COR-L47 (cell line): ENCODE data around the gene FMO1.
"Not testable (repeated sequence)": the region's sequence is repeated elsewhere in the genome, so short reads cannot be mapped to it uniquely, and the experiment has no call there.

Source experiments
- DNase-seq: peaks from one replicate; lab custom pipeline; 2025; lab: John Stamatoyannopoulos, UW

Gene FMO1, protein sequence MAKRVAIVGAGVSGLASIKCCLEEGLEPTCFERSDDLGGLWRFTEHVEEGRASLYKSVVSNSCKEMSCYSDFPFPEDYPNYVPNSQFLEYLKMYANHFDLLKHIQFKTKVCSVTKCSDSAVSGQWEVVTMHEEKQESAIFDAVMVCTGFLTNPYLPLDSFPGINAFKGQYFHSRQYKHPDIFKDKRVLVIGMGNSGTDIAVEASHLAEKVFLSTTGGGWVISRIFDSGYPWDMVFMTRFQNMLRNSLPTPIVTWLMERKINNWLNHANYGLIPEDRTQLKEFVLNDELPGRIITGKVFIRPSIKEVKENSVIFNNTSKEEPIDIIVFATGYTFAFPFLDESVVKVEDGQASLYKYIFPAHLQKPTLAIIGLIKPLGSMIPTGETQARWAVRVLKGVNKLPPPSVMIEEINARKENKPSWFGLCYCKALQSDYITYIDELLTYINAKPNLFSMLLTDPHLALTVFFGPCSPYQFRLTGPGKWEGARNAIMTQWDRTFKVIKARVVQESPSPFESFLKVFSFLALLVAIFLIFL

DNA sequence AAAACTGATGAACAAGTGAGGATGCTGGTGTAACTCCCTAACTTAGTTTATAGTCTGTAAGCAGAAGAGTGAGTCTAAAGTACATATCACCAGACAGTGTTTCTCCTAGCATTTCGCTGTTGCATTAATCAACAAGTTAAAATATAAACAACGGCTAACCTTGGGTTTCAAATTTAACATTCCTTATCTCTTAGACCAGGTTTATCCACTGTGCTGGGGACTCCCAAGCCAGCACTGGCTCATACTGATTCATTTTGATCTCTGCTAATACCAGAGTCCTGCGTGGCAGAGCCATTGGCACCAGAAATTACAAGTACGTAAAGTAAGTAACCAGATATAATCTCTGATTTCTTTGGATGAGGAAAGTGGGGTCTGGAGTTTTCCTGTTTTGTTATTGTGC is at the start of gene FMO1:
TSS of gene FMO1 (plus strand) at position 193 of the 400 bp plus-strand sequence. CDS start 9,594 bp downstream, outside the sequence.
- no peak for DNase-seq

DNA sequence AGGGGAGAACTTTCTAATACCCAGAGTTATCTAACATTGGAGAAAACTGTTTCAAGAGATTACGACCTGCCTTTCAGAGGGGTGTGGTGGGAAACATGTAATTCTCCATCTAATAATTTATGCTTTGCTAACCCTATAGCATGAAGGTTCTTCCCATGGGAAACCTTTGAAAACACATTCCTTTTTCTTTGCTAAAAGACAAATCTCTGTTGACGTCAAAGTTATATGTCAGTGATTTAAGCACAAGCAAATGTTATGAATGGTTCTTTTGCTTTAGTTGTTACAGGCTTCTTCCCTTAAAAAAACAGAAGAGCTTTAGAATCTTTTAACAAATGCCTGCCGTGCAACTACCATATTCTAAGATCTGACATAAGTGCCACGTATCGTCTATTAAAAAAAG is 44.0 kb upstream of the FMO1 start:
- no peak for DNase-seq

DNA sequence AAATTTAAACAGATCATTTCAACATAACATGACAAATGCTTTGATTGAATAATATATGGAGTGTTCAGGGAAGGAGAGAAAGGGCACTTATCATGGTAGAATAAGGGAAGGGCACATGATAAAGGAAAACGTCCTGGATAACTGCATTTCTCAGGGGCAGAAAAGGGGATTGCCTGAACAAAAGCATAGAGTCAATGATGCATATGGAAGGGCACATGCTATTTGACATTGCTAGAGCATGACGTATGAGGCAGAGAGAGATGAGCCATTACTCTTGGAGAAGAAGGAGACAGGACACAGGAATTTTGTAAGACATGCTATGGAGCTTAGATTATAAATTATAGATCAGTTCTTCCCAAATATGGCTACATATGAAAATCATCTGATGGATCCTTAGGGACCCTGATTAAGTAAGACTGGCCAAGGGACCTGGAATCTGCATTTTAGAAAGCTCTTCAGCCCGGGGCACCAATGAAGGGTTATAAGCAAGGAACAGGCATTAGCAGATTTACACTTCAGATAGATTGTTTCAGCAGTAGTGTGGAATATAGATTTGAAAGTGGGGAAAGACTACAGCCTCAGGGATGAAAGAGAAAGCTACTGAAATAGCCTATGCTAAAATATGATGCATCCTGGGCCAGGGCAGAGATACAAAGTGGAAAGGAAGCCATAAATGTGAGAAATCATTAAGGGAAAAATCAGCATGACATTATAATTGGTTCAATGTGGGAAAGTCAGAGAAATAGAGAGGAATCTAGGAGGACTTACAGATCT is 41.9 kb upstream of the FMO1 start:
- DNase-seq: no peak

DNA sequence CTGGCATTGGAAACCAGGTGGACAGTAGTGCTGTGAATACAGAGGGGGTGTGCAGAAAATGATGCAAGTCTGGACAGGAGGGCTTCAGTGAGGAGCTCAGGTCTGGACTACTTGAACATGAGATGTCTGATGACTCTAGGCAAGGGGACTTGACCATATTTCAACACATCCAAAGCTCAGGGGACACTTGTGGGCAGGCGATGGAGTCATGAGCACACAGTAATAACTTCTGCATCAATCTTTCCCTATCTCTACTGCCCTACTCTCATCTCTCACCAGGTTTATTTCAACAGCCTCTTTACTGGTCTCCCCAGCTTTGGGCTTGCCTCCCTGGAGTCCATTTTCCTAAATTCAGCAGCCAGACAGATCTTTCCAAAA is 41.3 kb upstream of the FMO1 start:
- DNase-seq: no peak

DNA sequence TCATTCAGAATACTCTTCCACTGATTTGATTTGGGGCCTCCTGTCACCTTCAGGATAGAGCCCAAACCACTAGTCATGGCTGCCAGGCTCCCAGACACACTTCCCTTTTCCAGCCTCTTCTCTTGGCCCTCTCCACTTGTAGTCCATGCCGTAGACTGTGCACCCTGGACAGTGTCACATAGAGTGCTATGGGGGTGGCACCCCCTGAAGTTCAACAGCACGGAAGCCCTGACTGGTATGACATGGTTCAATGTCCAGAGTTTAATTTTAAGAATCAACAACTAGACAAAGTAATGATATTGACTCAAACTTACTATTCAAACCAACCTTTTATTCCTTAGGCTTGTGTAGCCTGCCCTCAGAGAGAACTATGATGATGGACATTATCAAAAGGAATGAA is 40.9 kb upstream of the FMO1 start:
- DNase-seq: no peak

DNA sequence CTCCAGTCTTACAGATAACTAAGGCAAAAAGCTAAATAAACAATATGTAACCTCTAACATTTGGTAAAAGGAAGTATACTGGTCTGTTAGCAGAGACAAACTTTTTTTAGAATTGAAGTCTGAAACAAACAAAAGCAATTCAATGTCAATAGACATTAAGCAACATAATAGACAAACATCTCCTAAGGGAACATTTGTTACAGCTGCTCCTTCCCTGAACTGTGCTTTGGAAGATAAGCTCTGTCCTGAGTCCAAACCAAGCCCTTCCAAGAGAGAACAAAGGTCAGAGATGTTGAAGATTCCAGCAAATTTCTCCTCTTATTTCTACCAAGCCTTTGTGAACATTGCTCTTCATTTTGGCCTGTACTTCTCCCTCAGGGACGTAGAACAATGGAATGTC is 37.9 kb upstream of the FMO1 start:
- no peak for DNase-seq

DNA sequence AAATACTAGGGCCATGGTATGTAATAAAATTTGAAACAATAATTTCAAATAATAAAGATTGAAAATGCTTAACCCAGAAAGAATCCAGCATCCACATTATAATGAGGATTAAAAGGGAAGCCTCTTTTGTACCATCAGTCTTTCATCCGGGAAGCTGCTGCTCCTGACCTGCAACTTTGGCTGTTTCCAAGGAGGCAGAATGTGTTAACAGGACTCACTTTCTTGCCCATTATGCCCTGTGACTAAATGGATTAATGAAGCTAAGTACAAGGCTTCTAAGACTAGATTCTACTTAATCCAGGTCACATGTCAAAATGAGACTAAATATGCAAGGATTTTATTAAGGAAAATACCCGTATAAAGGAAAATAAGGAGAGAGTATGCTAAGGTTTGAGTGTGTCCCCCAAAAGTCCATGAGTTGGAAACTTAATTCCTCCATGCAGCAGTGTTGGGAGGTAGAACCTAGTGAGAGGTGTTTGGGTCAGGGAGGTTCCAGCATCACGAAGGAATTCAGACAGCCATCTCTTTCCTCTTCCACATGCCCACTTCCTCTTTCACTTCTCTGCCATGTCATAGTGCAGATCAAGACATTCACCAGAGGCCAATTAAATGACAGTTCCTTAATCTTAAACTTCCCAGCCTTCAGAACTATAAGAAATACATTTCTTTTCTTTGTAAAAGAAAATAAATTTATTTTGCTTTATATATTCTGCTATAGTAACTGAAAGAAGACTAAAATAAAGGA is 35.5 kb upstream of the FMO1 start:
- no peak for DNase-seq

DNA sequence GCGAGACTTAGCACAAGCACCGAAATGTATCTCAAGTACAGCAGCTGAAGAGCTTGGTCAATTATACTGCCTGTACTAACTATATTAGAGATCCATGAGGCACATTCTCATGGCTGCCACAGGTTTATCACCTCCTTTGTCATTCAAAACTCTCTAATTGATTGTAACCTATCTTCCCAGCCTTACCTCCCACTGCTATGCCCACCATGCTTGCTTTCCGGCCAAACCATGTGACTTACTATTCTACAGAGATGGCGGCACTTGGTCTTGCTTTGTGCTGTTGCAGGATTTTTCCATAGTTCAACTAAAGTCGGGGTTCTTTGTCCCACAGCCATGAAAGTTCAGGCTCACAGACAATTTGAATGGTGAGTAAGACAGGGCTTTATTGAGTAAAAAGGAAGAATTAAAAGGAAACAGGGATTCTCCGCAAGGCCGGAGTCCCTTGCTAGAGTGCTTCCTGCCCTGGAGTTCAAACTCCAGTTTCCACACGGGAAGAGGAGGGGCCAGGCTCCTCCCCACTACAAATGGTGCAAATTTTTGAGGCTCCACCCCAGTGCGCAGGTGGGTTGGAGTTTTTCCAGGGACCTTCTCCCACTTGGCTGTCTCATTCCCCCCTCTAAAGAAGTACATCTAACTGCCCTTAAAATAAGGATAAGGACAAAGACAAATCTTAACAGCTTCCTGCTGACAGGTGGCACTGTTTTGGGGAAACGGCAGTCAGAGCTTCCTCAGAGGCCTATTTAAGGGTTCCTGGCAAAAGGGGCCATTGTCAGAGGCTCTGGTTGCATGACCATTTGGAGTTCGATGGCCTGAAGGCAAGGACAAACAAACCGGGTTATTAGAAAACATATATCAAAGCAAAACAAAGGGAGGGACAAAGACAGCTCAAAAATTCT is 34.5 kb upstream of the FMO1 start:
- no peak for DNase-seq

DNA sequence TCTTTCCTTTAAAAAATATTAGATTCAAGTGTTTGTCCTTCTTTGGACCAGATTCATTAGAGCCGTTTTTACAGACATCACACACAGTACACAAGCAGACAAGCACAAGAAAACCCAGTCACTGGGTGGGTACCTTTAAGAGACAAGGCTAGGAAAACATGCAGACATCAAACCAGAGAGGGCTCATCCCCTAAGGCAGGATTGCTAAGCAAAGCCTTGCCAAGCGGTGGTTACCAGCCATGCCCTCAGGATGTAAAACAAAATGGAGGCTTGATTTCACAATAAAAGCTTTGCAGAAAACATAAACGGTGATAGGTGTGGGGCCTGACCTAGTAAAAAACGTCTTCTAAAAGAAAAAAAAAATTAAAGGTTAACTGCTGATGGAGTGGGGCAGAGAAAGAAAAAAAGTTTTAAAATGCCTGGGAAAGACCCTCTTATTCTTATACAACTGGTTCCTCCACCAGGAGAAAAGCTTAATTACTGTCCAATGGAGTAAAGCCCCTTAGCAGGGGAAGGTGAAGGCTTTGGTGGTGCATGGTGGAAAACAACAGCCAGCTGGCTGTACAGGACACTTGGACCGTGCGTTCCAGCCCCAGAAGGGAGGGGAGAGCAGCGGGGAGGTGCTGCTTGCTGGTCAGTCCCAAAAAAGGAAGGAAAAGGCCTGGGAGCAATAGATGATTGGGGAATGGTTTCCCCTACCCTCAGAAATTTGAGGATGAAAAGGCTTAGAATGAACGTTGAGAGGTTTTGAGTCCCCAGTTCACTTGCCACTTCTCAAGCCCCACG is 30.4 kb upstream of the FMO1 start:
- DNase-seq: no peak

DNA sequence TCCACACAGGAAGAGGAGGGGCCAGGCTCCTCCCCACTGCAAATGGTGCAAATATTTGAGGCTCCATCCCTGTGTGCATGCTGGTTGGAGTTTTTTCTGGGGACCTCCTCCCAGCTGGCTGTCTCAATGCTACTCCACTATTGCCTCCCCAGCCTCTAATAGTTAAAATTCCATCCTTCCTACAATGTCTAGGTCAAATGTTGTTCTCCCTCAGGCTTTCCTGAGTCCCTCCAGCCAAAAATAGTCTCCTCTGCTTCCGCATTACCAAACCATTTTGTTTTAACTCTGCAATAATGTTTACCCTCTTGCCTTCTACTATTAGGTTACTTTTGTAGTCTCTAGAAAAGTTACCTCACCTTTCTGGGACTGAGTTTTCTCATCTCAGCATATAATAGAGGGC is 29.6 kb upstream of the FMO1 start:
- no peak for DNase-seq

DNA sequence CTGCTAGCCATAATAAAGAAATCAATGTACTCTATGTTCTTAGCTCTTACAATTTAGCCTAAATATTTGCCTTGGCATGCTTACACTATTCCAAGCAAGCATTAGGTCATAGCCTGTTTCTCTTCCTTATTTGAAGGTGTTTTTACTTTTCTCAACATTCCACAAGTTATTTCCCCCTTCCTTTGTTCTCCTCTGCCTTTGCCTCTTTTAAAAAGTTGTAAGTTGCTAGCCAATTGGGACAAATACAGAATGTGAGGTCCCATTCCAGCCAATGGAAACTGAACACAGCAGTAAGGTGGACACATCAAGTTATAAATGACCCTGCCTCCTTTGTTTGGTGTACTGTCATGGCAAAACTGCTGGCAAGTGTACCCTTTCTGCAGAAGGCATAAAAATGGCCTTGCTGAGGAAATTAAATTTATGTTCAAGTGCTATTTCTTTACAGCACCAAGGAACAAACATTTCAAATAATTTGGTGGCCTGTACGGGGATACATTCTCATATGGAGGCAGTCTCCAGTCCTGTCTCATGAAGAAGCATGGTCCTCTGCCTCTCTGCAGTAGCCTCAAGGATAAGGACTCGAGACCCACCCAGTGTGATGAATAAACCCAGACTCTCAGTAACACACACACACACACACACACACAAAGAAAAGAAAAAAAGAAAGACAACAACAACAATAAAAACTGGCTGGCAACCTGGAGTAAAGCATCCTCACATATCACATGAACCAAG is 28.8 kb upstream of the FMO1 start:
- no peak for DNase-seq

DNA sequence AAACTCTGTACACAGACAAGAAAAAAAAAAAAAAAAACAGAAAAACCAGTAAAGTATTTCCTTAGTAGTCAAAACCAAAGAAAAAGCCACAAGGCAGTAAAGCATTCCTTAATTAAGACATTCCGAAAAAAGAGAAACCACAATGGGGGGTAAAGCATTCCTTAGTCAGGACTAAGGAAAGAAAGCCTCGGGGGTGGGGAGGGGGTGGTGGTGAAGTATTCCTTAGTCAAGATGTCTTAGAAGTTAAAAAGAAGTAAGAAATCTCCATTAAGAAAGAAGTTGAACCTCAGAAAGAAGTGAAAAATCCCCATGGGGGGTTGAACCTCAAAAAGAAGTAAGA is 28.2 kb upstream of the FMO1 start:
- no peak for DNase-seq

DNA sequence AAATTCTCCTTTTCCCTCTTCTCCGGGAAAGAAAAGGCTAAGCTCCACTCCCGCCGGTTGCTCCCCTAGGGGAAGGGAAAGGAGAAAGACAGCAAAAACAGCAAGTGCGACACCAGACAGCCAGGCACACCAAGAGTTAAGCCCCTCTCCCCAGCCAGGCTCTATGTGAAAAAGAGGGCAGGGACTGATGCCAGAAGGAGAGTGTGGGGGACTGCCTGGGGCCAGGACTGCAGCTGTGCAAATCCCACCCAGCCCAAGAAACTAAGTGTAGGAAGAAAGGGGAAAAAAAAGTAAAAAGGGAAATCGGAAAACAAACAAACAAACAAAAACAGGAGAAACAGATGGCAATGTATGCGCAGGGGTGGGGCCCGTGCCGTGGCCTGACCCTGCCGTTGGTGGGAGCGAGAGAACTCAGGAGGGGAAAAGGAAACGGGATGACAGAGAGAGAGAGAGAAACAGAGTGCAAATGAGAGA is 27.7 kb upstream of the FMO1 start:
- DNase-seq: no peak

DNA sequence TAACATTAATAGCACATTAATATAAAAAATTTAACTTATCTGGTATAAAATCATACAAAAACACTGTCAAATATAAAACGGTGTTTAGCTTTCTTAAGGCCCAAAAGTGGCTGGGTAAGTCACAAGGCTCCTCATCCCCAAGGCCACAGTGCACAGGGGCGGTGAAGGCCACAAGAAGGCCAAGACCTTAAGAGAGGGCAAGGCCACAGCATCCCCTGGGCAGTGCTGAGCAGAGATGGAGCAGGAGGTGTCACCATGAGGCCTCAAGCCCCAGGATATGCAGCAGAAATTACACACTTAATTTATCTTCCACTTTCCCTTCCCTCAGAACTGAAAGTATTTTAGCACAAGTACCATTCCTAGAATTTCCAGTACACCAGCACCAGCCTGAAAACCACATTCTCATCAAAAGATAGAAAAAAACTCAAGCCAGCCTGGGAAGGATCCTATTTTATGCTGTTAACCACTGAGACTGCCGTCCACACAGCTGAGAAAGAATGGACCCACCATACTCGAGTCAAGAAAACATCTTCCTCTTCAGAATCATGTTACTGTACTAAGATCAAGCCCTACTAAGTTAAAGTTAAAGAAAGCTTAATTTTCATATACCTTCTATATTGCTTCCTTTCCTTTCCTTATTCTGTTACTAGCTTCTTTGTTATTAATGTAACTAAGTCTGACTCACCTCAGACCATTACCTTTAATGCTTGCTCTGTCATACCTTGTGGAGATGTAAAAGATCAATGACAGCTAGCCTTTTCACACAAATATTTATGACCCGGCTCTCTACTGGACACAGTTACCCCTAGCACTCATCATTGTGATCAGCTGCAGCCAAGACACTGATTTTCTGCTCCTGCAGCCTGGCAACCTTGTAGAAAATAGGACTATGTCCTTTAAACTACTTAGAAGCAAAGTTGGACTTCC is 26.4 kb upstream of the FMO1 start:
- DNase-seq: no peak

DNA sequence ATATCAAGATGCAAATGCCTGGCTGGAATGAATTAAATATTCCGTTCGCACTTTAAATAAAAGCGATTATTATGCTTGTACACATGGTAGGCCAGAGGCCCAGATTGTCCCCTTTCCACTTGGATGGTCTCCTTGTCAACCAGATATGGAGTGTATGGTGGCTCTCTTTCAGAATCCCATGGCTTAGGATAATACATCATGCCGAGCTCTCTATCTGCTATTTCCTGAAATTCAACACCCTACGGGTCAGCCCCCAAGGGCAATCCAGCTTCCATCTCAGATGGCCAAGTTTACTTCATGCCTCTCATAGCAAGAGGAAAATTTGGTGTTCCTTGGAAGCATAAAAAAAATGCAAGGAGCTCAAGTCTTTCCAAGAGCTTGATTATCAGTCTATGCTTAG is 25.4 kb upstream of the FMO1 start:
- no peak for DNase-seq

DNA sequence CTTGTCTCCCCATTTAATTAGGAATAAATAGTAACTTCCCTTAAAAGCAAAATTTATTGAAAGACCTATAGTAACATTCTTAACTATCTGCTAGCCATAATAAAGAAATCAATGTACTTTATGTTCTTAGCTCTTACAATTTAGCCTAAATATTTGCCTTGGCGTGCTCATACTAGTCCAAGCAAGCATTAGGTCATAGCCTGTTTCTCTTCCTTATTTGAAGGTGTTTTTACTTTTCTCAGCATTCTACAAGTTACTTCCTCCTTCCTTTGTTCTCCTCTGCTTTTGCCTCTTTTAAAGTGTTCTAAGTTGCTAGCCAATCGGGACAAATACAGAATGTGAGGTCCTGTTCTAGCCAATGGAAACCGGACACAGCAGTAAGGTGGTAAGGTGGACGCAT is 24.0 kb upstream of the FMO1 start:
- DNase-seq: not testable (repeated sequence)

DNA sequence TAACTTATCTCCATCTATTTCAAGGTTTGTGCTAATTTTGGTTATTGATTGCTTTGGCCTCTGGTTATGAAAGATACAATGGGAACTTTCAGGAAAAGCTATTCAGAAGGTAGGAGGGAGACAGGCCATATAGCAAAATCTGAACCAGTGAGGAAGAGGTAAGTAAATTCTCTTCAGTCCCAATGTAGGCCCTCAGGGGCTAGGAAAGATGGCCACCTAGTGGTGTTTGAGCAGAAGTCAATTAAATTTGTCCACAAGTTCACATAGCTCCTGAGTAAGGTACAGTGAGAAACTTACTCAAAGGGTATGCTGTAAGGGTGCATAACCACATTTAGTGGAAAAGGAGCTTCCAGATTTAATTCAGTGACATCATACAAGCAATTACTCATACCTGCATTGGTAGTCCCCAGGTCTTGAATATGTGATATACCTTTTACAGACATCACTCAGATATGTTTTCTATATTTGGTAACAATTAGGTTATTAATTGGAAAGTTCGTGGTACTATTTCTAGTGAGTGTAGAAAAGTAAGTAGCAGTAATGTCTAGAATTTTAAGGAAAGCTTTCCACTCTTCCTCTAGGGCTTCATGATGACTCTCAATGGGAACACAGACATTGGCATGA is 21.4 kb upstream of the FMO1 start:
- peak; percentile 35 for DNase-seq

DNA sequence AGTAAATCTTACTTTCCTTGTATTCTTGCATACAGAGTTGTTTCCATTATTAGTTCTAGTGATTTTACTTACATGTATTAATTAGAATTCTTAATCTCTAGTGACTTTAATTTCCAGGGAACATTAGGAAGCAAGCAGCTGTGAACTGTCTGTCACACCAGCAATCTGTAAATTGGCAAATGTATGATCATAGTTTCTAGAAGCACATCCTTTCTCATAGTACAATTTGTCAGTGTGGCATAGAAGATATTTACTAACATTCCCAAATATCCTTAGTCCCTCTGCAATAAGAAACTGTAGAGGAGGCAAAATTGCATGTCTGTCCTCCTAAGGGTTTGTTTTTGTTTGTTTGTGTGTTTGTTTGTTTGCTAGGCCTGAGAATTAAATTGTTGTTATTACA is 17.0 kb upstream of the FMO1 start:
- no peak for DNase-seq
